GM18858 (cell line): ENCODE results near the gene OSBPL9.
A peak's percentile ranks its signal among the peaks of the same experiment; 100 is the strongest.
"Not testable (repeated sequence)": the region's sequence is repeated elsewhere in the genome, so short reads cannot be mapped to it uniquely, and the experiment has no call there.

Experiments used
- ATAC-seq: cut with Tn5 transposase; IDR thresholded peaks from one replicate; pipeline ENCODE4 v1.9.1; 2021; ENCODE audit not compliant: unreplicated experiment

OSBPL9 gene

DNA sequence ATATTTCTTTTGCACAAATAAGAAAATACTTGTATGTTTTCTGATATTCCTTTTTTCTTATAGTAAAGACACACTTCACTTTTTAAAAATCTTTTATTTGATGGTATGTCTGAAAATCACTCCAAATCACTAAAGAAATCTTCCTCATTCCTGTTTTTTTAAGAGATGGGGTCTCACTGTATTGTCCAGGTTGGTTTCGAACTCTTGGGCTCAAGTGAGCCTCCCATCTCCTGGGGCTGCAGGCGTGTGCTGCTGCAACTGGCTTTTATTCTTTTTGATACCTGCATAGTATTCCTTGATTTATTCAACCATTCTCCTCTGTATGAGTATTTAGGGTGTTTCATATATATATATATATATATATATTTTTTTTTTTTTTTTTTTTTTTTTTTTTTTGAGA is 88.1 kb downstream of the OSBPL9 start:
- no peak for ATAC-seq

DNA sequence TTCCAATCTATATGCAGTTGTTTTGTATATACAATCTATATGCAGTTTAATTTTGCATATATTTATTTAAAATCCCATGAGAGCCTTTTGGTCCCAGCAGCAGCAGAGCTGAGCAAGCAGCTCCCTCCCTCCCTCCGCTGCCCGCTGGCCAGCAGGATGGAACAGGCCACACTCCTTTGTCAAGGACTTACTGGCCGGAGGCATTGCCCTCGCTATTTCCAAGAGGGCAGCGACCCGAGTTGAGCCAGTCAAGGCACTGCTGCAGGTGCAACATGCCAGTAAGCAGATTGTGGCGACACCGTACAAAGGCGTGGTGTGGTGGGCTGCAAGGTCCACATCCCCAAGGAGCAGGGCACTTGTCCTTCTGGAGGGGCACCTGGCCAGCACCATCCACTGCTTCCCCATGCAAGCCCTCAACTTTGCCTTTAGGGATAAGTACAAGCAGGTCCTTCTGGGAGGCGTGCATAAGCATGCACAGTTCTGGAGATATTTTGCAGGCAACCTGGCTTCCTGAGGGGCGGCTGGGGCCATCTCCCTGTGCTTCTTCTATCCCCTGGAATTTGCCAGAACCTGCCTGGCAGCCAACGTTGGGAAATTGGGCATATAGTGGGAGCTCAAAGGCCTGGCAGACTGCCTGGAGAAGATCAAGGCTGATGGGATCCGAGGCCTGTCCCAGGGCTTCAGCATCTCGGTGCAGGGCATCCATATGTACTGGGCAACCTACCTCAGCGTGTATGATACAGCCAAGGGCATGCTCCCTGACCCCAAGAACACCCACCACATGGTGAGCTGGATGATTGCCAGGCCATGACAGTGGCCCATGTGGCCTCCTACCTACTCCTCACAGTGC is 92.2 kb downstream of the OSBPL9 start:
- ATAC-seq = no peak

DNA sequence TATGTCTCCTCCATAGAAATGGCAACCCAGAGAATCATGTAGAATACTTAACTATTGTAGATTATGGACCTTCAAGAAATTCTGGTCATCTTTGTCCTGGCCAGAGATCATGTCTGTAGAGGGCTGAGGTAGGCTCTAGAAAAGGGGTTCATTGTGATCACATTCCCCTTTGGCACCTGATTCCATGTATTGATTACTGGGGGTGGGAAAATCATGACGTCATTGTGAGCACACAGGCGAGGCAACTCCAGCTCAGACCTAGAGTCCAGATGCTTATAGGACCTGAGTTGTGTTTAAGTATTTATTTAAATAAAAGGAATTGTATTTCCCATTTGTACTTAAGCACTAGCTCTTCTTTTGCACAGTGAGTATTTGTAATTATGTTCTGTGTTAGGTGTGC is 93.1 kb downstream of the OSBPL9 start:
- no peak for ATAC-seq

DNA sequence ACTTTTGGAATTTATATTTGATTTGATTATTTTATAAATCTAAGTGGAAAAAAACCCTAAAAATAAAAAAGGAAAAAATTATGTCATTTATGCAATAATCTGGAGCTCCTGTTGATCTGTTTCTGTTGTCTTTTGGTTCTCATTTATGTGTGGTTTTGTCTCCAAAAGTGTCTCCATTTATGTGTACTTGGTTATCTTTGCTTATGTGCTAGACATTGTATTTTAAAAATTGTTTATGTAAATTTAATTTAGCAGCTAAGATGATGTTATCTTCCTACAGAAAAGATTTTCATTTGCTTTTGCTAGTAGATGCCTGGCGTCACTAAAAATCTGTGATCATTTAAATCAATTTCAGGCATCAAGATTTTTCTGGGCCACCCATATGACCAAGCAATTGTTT is 95.7 kb downstream of the OSBPL9 start:
- ATAC-seq = no peak

DNA sequence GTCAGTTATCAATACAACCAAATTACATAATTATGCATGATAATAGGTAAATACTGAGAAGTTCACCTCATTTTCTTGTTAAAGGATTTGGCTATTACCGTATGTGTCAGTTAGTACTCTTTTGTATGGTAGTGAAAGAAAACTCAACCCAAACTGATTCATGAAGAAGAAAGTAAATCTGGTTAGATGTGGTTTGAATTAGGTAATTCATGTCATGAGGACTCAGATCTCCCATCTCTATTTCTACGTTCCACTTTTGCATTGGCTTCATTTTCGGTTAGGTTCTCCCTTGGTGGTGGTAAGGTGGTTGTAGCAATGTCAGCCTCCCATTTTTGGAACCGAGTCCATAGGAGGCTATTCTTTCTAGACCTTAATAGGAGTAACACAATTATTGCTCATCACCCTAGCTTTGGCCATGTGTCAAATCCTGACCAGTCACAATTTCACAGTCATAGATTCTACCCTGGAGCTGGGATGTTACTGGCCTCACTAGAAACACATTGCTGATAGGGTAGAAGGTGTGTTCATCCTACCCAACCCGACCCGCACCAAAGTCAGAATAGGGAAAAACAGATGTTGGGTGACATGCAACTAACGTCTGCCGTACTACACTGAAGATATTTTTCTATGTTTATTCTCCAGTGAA is 97.6 kb downstream of the OSBPL9 start:
- ATAC-seq = no peak

DNA sequence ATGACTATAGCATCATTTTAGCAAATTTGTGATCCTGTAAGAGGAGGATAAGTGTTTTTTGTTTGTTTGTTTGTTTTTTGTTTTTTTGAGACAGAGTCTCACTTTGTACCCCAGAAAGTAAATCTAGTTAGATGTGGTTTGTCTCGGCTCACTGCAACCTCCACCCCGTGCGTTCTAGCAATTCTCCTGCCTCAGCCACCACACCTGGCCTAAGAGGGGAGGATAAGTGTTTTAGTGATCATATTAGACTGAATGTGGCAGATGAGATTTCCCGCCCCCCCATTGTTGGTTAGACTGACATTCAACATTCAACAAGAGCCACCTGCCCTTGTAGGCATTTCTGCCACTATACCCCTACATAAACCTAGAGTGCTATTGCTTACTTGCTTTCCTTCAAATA is 98.5 kb downstream of the OSBPL9 start:
- no peak for ATAC-seq

DNA sequence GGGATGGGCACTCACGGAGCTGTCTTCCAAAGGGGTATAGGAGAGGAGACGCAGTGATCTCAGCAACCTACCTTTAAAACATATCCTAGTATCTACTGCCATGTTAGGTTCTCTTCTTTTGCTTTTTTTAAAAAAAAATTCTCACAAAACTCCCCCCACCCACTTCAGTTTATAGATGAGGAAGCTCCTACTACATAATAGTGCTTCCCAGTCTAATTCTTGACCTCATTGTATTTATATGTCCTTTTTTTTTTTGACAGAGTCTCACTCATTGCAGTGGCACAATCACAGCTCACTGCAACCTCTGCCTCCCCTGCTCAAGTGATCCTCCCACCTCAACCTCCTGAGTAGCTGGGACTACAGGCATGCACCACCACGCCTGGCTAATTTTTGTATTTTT is 99.9 kb downstream of the OSBPL9 start:
- no peak for ATAC-seq

DNA sequence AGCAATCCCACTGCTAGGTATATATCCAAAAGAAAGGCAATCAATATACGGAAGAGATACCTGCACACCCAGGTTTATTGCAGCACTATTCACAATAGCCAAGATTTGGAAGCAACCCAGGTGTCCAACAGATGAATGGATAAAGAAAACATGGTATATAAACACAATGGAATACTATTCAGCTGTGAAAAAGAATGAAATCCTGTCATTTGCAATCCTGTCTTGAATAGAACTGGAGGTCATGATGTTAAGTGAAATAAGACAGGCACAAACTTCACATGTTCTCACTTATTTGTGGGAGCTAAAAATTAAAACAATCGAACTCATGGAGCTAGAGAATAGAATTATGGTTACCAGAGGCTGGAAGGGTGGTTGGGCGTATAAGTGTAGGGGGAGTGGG is 101.0 kb downstream of the OSBPL9 start:
- ATAC-seq = no peak

DNA sequence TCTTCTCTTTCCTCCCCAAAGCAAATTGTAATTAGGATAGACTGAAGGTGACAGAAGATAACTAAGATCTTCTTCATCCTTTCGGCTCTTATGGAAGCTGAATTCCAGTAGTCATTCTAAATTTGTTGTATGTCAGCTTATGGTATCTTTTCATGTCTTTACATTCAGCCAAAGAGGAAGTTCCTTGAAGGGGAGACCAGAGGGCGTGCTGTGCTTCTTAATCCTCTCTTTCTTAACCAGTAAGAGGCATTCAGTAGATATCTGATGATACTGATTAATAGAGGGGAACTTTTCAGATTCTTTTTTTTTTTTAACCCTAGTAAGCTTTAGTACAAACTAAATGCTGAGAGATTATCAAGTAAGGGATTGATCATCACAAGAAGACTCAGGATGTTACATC is 102.3 kb downstream of the OSBPL9 start:
- ATAC-seq = no peak

DNA sequence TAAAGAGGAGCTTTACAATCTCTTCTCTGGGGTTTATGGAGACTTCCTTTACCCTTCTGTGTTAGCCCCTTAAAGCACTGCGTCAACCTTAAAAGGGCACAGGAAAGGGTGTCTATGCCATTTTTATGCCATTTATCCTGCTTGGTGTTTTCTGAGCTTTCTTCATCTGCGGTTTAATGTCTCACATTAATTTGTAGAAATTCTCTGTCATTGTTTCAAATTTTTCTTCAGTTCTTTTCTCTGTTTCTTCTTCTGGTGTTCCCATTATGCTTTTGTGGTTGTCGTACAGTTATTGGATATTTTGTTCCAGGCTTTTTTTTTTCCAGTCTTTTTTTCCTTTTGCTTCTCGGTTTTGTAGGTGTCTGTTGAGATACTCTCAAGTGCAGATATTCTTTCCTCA is 107.9 kb downstream of the OSBPL9 start:
- no peak for ATAC-seq

DNA sequence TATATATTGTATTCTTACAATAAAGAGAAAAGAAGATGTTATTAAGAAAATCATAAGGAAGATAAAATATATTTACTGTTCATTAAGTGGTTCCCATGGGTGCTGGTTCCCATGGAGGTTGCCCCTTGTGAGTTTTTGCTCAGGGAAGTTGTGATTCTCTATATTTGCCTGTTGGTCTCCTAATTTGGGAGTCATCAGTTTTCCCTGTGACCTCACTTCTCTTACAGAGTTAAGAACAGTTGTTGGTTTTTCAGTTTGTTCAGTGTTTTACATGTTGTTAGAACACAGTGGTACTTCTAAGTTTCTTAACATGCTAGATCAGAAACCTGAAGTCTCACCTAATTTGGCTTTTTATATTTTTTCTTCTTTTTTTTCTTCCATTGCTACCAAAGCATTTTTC is 109.2 kb downstream of the OSBPL9 start:
- no peak for ATAC-seq

DNA sequence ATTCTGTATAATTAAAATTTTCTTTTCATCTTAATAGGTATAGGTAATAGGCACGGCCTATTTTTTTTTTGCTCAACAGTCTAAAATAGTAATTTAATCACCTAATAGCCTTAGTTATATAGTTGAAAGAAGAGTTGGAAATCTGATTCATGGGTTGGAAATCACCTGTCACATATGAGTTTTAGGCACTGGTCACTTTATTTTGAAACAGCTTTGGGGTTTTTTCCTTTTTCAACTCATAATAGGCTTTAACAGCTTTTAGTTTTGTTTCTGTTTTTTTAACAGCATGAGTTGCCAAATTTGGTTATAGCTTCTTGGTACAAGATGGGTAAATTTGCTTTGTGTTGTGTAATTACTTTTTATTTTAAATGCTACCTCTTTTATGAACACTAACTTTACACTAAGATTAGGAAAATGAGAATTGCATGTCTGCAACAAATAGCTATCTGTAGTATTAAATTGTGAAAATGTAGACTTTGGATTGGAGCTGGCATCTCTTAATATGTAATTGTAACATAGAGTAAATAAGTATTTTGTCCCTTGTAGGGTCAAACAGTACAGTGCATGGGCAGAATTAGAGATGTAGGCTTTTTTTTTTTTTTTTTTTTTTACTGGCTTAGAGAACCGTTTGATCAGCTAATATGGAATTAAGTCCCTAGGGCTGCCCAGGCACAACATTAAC is 109.8 kb downstream of the OSBPL9 start:
- ATAC-seq = no peak

DNA sequence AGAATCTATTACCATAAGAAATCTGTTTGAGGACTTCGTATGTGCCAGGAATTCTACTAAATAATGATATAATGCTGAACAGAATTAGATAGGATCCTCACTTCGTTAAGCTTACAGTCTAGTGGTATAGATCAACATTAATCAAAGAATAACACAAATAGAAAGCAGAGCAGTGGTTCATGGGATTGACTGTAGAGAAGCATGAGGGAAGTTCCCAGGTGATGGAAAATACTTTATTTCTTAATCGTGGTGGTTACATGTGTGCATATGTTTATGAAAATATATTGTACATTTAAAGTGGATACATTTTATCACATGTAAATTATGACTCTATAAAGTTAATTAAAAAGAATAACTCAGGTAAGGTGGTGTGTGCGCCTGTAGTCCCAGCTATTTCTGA is 110.5 kb downstream of the OSBPL9 start:
- no peak for ATAC-seq

DNA sequence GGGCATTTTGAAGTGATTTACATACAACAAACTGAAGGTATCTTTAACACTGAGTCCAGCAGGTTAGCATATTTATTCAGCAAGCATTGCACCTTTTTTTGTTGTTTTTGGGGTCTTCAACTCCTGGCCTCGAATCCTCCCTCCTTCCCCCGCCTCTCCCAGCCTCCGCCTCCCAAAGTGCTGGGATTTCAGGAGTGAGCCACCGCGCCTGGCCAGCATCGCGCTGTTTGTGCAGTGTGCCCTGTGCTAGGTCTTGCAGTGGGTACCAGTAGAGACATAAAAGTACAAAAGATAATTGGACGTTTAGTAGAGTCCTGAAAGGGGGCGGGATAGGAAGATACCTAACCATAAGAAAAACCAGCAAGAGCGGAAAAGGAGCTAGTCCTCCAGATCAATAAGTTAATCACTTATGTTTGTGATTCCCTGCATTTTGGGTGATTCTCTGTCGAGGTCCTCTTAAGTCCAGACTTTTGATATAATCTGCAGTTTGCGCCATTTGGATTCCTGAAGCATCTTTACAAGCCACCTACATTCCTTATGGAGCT is 111.8 kb downstream of the OSBPL9 start:
- ATAC-seq = no peak

DNA sequence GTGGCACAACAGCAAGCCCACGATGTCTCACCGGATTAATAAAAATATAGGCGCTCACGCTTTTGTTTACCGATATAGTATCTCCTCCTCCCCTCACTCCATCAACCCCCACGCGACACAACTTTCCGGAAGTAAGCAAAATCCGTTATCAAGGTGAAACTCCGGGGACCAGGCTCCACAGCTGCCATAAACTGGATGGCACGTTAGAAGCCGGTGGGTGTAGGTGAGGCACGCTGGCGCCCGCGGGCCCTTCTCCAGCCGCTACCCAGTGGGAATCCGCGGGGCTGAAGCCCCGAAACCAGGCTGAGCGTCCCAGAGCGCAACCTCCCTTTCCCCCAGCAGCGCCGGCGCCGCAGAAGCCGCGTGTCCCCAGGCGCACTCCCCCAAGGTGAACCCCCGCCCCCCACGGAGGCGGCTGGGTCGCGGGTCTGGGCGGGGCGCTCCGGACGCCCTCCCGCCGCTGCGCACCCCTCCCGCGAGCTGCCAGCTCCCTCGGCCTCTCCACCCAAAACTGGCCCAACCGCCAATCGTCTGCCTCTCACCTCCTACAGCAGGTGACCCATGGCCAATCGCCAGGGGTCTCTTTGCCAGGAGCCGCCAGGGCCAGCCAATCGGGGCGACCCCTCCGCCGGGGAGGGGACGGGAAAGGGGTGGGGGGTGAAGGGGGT is 112.4 kb downstream of the OSBPL9 start:
- peak; percentile 86 for ATAC-seq

DNA sequence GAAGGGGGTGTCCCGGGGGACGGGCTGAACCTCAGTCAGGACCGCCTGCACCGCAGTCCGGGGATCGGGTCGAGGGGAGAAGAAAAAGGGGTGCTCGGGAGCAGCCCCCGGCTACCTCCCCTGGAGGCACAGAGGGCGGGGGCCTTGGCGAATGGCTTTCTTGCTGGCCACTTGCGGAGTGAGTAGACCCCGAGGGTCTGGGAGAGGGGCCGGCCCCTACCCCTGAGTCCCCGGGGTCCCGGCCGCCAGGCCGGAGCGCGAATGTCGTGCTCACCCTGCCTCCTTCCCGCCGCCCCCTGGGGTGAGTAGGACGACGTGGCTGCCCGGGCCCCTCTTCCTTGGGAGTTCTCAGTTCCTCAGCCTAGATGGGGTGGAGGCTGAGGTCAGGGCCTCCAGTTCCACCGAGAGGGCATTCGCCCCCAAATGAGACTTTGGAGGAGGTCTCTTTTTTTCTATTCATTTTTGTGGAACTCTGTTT is 113.0 kb downstream of the OSBPL9 start:
- ATAC-seq = peak; percentile 8

DNA sequence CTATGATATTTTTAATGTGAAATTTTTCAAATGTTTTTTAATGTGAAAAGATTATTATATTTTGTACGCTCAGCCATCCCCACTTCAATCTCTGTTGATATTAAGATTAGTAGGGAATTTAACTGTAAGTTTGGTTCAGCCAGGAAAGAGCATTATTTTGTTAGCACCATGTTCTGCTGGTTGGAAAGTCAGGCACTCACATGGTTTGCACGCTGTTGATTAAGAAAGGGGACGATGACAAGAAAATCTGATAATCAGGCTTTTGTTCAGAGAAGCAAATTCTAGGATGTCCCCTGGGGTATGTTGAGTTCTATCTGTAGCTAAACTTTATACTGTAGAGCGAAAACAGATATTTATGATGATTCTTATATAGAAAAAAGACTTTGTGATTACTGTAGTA is 115.1 kb downstream of the OSBPL9 start:
- ATAC-seq = no peak

DNA sequence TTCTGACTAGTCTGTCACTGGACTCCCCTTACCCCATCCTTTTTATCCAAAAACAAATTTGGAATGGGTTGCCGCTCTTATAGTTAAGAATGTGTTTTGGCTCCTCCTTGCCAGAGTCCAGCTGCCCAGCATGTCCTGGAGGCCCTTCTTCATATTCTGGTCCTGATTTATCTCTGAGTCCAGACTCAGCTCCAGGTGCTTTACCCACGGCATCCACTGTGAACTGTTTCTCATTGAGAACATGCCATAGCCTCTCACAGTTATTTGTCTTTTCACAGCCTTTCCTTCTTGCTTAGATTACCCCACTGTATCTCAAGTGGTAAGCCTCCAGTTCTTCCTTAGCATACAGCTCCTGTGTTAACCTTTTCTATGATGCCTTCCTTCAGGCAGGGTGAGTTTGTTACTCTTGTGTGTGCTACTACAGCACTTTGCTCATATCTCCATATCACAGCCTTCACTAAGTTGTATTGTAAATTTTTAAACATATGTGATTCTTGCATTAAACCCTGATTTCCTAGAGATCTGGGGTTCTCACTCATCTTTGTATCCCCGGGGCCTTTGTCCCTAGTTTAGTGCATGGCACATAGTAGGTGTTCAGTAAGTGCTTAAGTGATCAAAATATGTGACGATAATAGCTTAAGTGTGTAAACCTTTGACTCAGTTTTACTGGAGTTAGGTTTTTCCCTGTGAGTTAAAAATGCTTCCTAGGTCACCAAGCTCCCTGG is 116.0 kb downstream of the OSBPL9 start:
- no peak for ATAC-seq

DNA sequence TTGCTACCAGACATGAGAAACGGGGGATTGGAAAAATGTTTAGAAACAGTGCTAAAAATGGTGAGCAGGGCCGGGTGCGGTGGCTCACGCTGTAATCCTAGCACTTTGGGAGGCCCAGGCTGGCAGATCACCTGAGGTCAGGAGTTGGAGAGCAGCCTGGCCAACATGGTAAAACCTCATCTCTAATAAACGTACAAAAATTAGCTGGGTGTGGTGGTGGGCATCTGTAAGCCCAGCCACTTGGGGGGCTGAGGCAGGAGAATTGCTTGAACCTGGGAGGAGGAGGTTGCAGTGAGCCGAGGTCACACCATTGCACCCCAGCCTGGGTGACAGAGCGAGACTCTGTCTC is 116.5 kb downstream of the OSBPL9 start:
- ATAC-seq = not testable (repeated sequence)

DNA sequence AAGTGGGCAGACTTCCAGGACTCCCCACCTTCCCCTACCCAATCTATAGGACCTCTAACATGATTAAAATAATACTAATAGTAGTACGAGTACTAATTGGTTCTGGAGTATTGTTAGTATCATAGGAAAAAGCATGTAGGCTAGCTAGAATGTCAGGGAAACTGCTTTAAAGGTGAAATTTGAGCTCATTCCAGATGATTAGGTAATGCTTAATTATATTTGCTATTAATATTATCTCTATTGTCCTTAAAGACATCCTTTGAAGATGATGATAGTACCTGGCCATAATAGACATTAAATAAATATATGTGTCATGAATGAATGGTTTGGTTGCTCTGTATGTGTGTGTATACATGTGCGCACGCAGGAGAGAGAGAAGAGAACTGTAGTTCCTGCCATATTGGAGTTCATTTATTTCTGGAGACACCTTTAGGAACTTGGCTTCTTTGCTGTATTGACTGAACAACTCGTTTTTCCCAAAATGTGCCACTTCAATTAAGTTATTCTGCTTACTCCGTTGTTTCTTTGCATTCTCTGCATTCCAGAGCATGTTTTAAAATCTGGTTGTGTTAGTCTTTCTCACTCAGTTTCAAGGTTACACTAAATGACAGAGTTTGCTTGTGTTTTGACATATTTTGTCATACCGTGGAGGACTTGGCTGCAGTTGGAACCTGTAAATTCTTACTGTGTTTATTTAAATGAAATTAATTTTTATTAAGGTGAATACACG is 117.1 kb downstream of the OSBPL9 start:
- ATAC-seq = no peak
